Motor neuron (in vitro differentiated cells): ENCODE results near the gene BAHCC1. TPM values are rescaled to one million over a fixed set of nuclear protein-coding genes. Genes with fewer than 3 reads are reported as not detected.
A peak's percentile ranks its signal among the peaks of the same experiment; 100 is the strongest.

ENCODE experiments used
- ATAC-seq, 8 experiments: fragments of 200-7000 bp; cut with Tn5 transposase; replicated peaks in 6 of 8; 2 replicates each; pipeline ENCODE4 v1.8.0; 2021; ENCODE audit warnings: mild to moderate bottlenecking in 8 of 8, moderate library complexity in 8 of 8
- H3K27ac ChIP-seq, 2 donors: fragments of 250-450 bp; sonication (Bioruptor Pico); 2 replicates each; pipeline ENCODE4 v1.9.0; 2021; ENCODE audit warnings: antibody characterized with exemption in 2 of 2, mild to moderate bottlenecking in 2 of 2, moderate library complexity in 1 of 2
- H3K4me1 ChIP-seq, 2 donors: fragments of 250-450 bp; sonication (Bioruptor Pico); replicated peaks in 1 of 2; 2 replicates each; pipeline ENCODE4 v1.6.1; 2021; ENCODE audit warnings: antibody characterized with exemption in 2 of 2, mild to moderate bottlenecking in 2 of 2, moderate library complexity in 1 of 2
- H3K4me3 ChIP-seq, 5 donors: fragments of 250-450 bp; sonication (Bioruptor Pico); 2 replicates each; pipeline ENCODE4 v1.9.0; 2021; ENCODE audit warnings: antibody characterized with exemption in 5 of 5, mild to moderate bottlenecking in 5 of 5, moderate library complexity in 4 of 5
- WGBS, 10 experiments: fragments of 450-650 bp; shearing (Covaris generic); methylation state at CpG; one replicate each; pipeline ENCODE4 v1.0.0; 2022; 5-methylcytosine and 5-hydroxymethylcytosine counted together
- in situ Hi-C, 9 experiments: fragments of 400-800 bp; cut with MboI; loops; one replicate each; pipeline ENCODE4 v1.15.0; 2021; ENCODE audit warnings: low sequenced_read_pairs in 9 of 9, low pct_unique_long_range_greater_than_20kb in 2 of 9; ENCODE audit not compliant: unreplicated experiment in 9 of 9
- total RNA-seq, 8 experiments: library from RNA; unstranded; fragments of 300-600 nt; gene quantifications; 2 replicates each; pipeline versions ENCODE4 v1.2.3 to v1.2.4, GENCODE V29; 2022

The BAHCC1 gene
- total RNA-seq, 8 experiments from 2014 or later: 1.9 to 19.5 (median 10.4) TPM

DNA sequence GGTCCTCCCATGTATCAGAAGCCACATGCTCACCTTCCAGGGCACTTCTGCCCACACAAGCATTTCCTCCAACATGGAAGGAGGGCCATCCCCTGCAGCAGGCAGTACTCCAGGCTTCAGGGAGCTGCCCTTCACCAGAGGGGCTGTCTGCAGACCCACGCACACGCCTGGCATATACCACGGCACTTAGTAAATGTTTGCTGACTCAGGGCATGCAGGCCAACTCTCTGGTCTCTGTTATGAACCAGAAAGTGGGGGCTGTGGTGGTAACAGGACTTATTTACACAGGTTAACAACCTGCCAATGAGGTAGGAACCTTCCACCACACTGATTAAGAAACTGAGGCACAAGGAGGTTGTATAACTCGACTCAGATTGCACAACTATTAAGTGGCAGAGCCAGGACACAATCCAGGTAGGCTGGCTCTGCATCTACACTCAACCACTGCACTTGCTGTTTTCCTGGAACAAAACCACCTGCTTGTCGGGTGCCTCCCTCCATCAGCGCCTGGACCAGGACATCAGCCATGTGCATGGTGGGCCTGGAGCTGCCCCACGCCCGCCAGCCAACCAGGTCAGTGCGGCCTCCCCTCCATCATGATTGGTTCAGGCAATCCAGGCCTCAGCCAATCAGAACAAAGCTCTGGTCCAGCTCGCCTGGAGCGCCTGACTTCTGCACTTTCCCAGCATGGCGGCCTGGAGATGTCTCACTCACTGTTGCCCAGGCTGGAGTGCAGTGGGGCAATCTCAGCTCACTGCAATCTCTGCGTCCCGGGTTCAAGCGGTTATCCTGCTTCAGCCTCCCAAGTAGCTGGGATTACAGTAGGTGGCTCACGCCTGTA lies 98.2 kb downstream of the BAHCC1 start:
- Histone ChIP-seq H3K4me1 (peaks cover 35 to 40% of the 10 kb centered on the region in 2 donors), H3K27ac (no peak overlapping the region), H3K4me3 (no peak overlapping the region)
- WGBS, 10 experiments: 42 to 100% (median 80%) methylated on average over 1 to 8 of the region's 16 CpGs; no CpG with 5 or more reads in 2 of the 10 experiments
- in situ Hi-C loops: loop anchor here in 7 of 9 experiments (25.0 kb wide), 3 partner anchors 106 to 231 kb away; partner anchors contain the start of genes BAHCC1 (in 3 of the 7) and SLC38A10 (in 3 of the 7)
- ATAC-seq: peak in 1 of 8 experiments; percentile 8

DNA sequence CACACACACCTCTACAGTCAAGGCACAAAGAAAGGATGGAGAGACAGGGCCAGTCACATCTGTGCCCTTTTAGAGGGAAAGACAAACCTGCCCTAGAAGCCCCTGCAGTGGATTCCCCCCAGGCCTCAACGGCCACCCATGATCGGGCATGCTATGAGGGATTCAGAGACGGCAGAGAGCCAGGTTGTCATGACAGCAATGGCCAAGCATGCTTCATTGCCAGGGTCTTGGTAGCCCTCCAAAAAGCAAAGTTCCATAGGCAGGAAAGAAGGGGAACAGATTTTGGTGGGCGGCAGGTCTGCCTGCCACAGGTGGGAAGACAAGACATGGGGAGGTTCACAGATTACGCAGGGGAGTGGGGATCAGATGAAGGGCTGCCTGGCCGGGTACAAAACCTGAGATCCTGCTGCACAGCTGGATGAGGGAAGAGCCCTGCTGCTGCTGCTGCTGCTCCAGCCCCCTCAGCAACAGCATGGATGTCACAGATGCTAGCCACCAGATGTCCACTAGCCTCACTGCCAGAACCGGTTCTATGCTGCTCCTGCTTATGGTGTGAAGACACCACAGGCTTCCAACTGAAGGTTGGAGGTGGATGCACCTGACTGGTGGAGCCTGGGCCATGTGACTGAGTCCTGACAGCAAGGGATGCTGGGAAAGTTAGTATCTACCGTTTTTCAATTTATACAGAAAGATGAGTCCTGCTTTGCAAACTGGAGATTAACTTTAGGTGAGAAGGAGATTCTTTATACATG lies 99.5 kb downstream of the BAHCC1 start:
- Histone ChIP-seq H3K27ac (peak overlapping the region; percentile 56 to 86), H3K4me1 (peaks cover 21 to 26% of the 10 kb centered on the region in 2 donors), H3K4me3 (peak overlapping the region in 1 of 5 donors; percentile 16)
- ATAC-seq: peak in 7 of 8 experiments; percentile 15 to 91 (median 88)
- 5 to 62% (median 40%) methylated on average over 1 to 4 of the region's 8 CpGs; no CpG with 5 or more reads in 1 of the 10 experiments for WGBS, 10 experiments
- in situ Hi-C loops: loop anchor here in 7 of 9 experiments (25.0 kb wide), 3 partner anchors 108 to 233 kb away; partner anchors contain the start of genes BAHCC1 (in 3 of the 7) and SLC38A10 (in 3 of the 7)

DNA sequence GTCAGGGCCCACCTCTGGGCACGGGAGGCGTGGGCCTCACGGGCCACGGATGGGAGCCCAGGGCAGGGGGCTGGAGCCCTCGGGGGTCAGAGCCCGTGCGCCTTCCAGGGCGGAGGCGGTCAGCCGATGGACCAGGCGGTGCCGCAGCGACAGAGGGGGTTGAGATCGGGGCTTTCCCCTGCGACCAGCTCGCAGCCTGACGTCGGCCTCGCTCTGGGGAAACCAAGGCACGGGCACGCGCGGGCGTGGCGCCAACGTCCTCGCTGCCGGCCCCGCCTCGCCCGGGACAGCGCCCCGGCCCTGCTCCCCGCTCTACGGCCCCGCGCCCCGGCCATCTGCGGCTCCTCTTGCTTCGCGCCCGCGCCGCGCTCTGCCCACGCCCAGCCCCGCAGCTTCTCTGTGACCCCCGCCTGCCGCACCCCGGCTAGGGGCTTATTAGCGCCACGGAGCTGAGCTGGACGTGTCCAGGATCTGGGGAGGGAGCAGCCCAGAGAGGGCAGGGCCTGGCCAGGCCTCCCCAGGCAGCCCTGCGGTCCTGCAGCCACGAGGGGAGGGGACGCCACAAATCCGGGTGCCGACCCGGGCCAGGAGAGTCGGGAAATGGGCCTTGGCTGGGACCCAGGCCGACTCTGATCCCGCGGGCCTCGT lies 103.8 kb downstream of the BAHCC1 start:
- Histone ChIP-seq H3K4me1 (peaks cover 7 to 8% of the 10 kb centered on the region in 2 donors), H3K27ac (no peak overlapping the region), H3K4me3 (no peak overlapping the region)
- in situ Hi-C loops: loop anchor here in 7 of 9 experiments (25.0 kb wide), 3 partner anchors 112 to 237 kb away; partner anchors contain the start of genes BAHCC1 (in 3 of the 7) and SLC38A10 (in 3 of the 7)
- no peak for ATAC-seq
- WGBS, 10 experiments: no CpG with 5 or more reads among the region's 64 CpGs

GRCh38 chr17:81499601-81499970 lies 104.3 kb downstream of the BAHCC1 start:
- Histone ChIP-seq H3K4me3 (no peak overlapping the region), H3K27ac (no peak overlapping the region), H3K4me1 (peaks cover 4% of the 10 kb centered on the region in 2 donors)
- in situ Hi-C loops: loop anchor here in 7 of 9 experiments (25.0 kb wide), 3 partner anchors 112 to 237 kb away; partner anchors contain the start of genes BAHCC1 (in 3 of the 7) and SLC38A10 (in 3 of the 7)
- WGBS, 10 experiments: 58% methylated on average over 2 of the region's 12 CpGs; no CpG with 5 or more reads in 9 of the 10 experiments
- ATAC-seq: peak in 1 of 8 experiments; percentile 1

DNA sequence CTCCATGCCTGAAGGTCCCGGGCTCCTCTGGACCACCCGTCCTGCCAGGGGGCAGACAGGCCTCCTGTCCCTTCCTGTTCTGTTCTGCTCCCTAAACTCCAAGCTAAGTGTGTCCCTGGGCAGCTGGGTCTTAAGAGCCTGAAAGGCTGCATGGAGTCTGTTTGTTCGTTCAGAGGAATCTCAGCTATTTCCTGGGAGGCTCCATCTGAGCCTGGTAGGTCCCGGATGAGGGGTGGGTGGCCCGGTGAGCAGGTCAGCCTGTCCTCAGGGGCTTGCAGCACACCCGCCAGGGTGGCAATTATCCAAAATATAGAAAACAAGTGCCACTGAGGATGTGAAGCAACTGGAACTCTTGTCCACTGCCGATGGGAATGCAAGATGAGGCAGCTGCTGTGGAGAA lies 104.8 kb downstream of the BAHCC1 start:
- WGBS, 10 experiments: 40 to 80% (median 66%) methylated on average over 1 to 4 of the region's 7 CpGs; no CpG with 5 or more reads in 7 of the 10 experiments
- in situ Hi-C loops: loop anchor here in 1 of 9 experiments (25.0 kb wide), 1 partner anchor 238 kb away; no protein-coding TSS in a partner anchor
- no peaks in the 10 kb centered on the region for H3K4me1 ChIP-seq
- peak in 1 of 8 experiments; percentile 0 for ATAC-seq
- no peak overlapping the region for H3K27ac ChIP-seq
- no peak overlapping the region for H3K4me3 ChIP-seq

GRCh38 chr17:81502471-81503017 lies 107.3 kb downstream of the BAHCC1 start:
- in situ Hi-C loops: loop anchor here in 1 of 9 experiments (25.0 kb wide), 1 partner anchor 240 kb away; no protein-coding TSS in a partner anchor
- ATAC-seq: peak in 3 of 8 experiments; percentile 4 to 5 (median 5)
- 50 to 80% (median 65%) methylated on average over 1 to 5 of the region's 12 CpGs; no CpG with 5 or more reads in 3 of the 10 experiments for WGBS, 10 experiments
- no peak overlapping the region for H3K27ac ChIP-seq
- H3K4me3 ChIP-seq: no peak overlapping the region
- H3K4me1 ChIP-seq: no peaks in the 10 kb centered on the region

GRCh38 chr17:81503619-81504018 lies 108.4 kb downstream of the BAHCC1 start:
- Histone ChIP-seq H3K4me3 (no peak overlapping the region), H3K4me1 (peaks cover under 1 to 3% of the 10 kb centered on the region in 2 donors), H3K27ac (no peak overlapping the region)
- ATAC-seq: no peak
- in situ Hi-C loops: loop anchor here in 1 of 9 experiments (25.0 kb wide), 1 partner anchor 241 kb away; no protein-coding TSS in a partner anchor

DNA sequence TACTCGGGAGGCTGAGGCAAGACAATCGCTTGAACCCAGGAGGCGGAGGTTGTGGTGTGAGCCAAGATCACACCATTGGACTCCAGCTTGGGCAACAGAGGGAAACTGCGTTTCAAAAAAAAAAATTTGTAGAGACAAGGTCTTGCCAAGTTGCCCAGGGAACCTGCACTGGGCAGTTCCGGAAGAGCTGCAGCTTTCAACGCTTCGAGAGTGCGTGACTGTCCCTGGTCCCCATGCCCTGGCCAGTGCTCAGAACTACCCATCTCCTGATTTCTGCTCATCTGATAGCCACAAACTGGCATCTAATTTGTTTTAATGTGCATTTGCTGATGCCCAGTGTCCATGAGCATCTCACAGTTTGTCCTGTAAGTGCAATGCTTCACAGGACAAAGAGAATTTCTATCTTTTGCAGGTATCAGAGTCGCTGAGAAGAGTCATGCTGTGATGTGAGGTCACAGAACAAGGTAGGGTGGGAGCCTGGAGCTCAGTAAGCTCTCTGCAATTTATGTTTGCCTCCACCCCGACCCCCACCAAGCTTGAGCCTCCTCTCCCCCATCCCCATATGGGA lies 113.5 kb downstream of the BAHCC1 start:
- in situ Hi-C loops: loop anchor here in 1 of 9 experiments (25.0 kb wide), 1 partner anchor 246 kb away; no protein-coding TSS in a partner anchor
- peak overlapping the region in 4 of 5 donors; percentile 63 to 96 (median 93) for H3K4me3 ChIP-seq
- peaks cover 16 to 17% of the 10 kb centered on the region in 2 donors for H3K4me1 ChIP-seq
- H3K27ac ChIP-seq: no peak overlapping the region
- 9 to 92% (median 47%) methylated on average over 1 to 9 of the region's 10 CpGs; no CpG with 5 or more reads in 3 of the 10 experiments for WGBS, 10 experiments
- peak in 2 of 8 experiments; percentile 0 to 4 for ATAC-seq

DNA sequence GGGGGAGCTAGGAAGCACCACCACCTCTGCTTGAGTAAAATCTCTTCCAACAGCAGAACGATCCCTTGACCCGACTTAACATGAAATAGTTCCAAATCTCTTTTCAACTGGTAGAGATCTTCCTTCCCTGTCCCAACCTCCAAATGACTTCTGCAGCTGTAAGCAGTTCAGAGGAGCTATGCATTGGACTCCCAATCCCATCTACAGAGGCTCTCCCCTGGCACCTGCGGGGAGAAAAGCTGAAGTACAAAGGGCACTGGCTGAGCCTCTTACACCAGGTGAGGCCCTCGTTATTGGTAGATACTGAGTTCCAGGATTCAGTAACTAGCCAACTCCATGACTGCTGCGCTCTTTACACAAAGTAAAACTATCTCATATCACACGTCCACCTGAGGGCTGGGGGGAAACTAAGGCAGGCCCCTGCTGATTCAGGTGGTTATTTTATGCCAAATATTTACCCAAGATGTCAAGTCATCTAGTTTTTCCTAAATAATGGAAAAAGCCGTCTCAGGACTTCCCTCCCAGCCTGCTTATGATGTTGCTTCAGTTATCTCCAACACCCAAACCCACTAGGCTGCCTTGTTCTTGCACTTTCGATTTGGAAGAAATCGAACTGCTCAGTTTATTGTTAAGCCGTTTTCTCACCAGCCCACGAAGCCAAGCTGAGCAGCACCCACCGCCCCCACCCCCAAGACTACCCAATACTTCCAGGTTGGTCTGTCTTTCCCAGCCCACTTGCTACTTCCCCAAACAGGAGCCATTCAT lies 114.1 kb downstream of the BAHCC1 start:
- WGBS, 10 experiments: 14 to 71% (median 50%) methylated on average over 2 to 7 of the region's 12 CpGs; no CpG with 5 or more reads in 3 of the 10 experiments
- ATAC-seq: peak in 1 of 8 experiments; percentile 0

DNA sequence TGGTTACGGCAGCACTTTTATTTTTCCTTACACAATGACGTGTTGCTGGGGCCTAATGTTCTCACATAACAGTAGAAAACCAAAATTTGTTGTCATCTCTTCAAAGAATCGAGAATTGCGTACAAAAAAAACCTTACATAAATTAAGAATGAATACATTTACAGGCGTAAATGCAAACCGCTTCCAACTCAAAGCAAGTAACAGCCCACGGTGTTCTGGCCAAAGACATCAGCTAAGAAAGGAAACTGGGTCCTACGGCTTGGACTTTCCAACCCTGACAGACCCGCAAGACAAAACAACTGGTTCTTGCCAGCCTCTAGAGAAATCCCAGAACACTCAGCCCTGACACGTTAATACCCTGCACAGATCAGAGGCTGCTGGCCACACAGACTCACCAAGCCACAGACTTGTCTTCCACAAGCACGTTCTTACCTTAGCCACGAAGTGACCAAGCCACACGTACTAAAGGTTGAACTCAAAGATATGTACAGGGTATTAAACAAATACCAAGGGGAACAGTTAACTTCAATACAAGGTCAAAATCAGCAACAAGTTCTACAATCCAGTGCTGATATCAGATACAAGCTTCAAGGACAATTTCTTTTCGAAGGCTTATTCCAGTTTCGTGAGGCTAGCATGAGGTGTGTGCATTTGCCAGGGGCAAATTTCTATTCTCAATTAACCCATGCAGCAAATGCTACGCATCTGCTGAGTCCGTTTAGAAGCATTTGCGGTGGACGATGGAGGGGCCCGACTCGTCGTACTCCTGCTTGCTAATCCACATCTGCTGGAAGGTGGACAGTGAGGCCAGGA lies 114.9 kb downstream of the BAHCC1 start:
- WGBS, 10 experiments: 1 to 46% (median 6%) methylated on average over 4 to 14 of the region's 22 CpGs; no CpG with 5 or more reads in 2 of the 10 experiments
- peak overlapping the region; percentile 63 to 98 (median 93) for H3K4me3 ChIP-seq
- peak overlapping the region in 1 of 2 donors; percentile 99 for H3K27ac ChIP-seq
- ATAC-seq: no peak
- in situ Hi-C loops: loop anchor here in 1 of 9 experiments (25.0 kb wide), 1 partner anchor 248 kb away; no protein-coding TSS in a partner anchor
- peaks cover 20 to 23% of the 10 kb centered on the region in 2 donors for H3K4me1 ChIP-seq

More for the DNA sequence above, 114.1 kb downstream of the BAHCC1 start:
- Histone ChIP-seq H3K27ac (no peak overlapping the region), H3K4me3 (peak overlapping the region; percentile 63 to 98 (median 93)), H3K4me1 (peaks cover 20 to 23% of the 10 kb centered on the region in 2 donors)
- in situ Hi-C loops: loop anchor here in 1 of 9 experiments (25.0 kb wide), 1 partner anchor 247 kb away; no protein-coding TSS in a partner anchor
